Activated T-cell treated with anti-CD3 and anti-CD28 coated beads for 24 hours (primary cell): ENCODE results near the gene WDR91.

Experiments used
- DNase-seq: peaks from one replicate; pipeline ENCODE4 v3.0.0-alpha.2; 2020; ENCODE audit warnings: low read depth

Gene WDR91

GRCh38 chr7:135197906-135198655, 13.2 kb downstream of the WDR91 start:
- DNase-seq = no peak

DNA sequence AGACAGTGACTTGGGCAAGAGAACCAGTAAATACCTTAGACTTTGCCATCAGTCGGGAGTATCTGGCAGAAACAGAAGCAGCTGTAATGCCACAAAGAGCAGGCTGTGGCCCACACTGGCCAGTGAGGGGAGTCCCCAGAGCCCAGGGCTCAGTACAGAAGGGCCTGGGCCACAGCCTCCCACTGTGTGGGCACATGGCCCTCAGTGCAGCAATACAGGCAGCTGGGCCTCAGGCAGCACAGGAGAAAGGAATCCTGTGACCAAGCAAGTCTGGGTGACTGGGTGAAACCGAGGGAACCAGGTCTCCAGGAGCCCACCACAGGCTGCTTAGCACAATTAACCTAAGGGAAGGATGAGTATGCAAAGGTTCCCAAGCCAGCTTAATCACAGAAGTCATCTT, 14.0 kb downstream of the WDR91 start:
- DNase-seq = no peak

- DNase-seq = no peak
Measured at GRCh38 chr7:135195968-135196629, 15.2 kb downstream of the WDR91 start.

DNA sequence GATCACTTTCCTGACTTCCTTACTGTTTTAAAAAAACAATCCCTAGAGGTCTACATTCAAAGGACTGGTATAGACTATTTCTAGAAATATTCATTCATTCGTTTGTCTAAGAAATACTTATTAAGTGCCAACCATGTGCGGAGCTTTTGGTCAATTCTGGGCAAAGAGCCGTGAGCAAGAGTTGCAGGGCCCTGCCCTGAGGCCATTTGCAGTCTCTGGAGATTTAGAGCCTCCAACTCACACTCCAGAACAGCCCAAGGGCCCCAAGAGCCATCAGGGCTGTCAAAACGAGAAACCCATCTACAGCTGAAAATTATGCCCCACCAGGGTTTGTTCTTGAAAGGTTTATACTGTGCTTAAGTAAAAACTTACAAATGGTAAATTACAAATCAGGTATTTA, 16.2 kb downstream of the WDR91 start:
- DNase-seq = no peak

- no peak for DNase-seq
Measured at GRCh38 chr7:135194494-135195095, 16.7 kb downstream of the WDR91 start.

- DNase-seq = no peak
Measured at GRCh38 chr7:135193615-135194081, 17.7 kb downstream of the WDR91 start.

GRCh38 chr7:135192914-135193536, 18.3 kb downstream of the WDR91 start:
- DNase-seq = no peak

GRCh38 chr7:135190703-135191102, 20.6 kb downstream of the WDR91 start:
- DNase-seq = no peak

- no peak for DNase-seq
Measured at GRCh38 chr7:135189961-135190360, 21.4 kb downstream of the WDR91 start.

- no peak for DNase-seq
Measured at GRCh38 chr7:135189221-135189662, 22.1 kb downstream of the WDR91 start.

DNA sequence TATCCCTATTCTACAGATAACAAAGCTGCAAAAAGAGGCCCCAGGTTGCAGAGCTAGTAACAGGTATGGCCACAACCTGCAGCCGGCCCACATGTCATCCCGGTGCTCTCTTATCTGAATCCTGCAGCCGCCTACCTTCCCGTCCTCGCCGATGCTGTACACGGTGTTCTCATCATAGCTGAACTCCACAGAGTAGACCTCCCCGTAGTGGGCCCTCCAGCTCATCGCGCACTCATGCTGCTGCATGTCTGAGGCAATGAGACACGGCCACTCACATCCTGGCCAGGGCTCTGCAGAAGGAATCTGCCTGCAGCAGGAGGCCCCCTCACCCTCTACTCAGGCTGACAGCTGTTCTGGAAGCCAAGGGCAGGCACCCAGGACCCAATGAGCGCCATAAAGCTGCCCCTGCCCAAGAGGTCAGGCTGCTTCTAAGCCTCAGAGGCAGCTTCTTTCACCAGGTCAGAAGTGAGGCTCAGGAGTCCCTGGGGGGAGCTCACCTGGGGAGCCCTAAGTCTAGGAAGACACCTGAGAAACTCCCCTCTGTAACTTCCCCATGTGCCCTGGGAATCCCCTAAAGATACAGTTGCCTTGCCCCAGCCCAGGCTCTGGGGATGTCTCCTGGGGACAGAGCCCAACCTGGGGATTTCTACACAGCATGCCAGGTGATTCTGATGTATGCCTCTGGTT, 22.9 kb downstream of the WDR91 start:
- no peak for DNase-seq

DNA sequence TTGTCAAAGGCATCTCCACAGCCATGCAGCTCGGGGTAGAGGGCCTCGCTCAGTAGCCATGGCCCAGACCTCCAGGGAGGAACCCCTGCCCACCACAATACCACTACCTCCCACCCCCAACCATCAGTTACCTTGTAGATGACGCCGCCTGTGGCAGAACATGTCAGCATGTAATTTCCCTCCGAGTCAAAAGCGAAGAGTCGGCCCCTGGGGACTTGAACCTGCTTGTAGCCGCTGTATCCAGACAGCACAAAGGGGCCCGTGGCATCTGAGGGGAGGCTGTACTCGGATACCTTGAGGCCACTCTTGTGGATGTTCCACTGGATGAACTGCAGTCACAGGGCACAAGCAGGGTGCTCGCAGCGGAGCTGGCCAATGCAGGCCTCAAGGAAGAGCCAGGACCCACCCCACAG, 24.5 kb downstream of the WDR91 start:
- DNase-seq = no peak

DNA sequence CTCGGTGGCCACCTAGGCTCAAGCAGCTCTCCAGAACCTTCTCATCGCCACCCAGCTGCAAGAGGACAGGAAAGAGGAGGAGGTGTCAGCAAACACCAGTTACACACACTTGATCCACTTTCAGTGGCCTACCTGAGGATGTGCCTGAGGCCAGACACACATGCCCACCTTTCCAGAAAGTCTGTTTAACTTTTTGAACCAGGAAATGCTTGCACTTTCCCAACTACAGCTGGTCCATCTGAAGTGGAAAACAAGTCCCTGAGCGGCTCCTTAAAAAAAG, 25.1 kb downstream of the WDR91 start:
- DNase-seq = no peak

GRCh38 chr7:135185471-135186260, 25.7 kb downstream of the WDR91 start:
- DNase-seq = no peak

DNA sequence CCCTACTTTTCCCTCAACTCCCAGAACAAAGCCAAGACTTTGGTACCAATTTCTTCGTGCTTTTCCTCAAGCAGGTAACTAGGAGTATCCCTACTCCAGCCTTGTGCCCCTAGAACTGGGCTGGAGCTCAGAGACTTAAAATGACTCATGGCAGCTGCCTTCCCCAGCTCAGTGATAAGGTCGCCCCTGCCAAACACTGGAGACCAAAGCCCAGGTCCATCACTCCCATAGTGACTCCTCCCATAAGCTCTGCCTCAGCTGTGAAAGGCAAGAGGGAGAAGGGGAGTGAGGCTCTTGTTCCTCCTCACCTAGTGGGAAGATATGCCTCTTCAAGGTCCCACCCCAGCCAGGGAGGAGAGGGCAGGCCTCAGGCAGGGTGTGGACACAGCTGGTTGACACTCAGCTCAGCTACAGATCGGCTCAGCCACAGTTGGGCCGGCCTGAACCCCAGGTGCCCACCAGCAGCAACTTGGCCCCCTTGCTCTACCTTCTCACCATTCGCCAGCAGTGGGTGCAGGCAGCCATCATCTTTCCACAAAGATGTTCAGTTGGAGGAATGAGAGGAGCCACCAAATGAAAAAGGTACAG, 27.0 kb downstream of the WDR91 start:
- no peak for DNase-seq

DNA sequence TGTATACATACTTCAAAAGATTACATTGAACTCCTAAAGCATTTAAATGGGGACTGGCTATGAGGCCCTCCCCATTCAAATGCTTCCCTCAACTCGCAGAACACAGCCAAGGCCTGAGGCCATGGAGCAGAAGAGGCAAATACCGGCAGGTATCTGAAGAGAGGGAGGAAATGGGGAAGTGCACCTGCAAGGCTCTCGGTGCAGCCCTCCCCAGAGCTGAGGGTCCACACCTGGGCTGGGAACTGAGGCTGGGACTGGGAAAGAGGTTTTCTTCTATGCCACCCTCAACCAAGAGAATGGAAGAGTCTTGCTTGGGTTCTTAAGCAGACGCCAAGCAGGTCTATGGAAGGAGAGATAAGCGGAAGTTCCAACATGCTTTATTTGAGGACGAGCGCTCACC, 27.8 kb downstream of the WDR91 start:
- no peak for DNase-seq

- no peak for DNase-seq
Measured at GRCh38 chr7:135181929-135182678, 29.2 kb downstream of the WDR91 start.

- no peak for DNase-seq
Measured at GRCh38 chr7:135181261-135181928, 29.9 kb downstream of the WDR91 start.

- no peak for DNase-seq
Measured at GRCh38 chr7:135180122-135180521, 31.2 kb downstream of the WDR91 start.
